SJSA1 (cell line): Measurements from ENCODE around the gene MRM1. TPM values are rescaled to one million over a fixed set of nuclear protein-coding genes. Genes with fewer than 3 reads are reported as not detected.

ENCODE experiments used
- DNase-seq, 2 experiments: peaks; one replicate each; pipeline ENCODE4 v3.0.0-alpha.2; 2015 to 2020; ENCODE audit warnings: low spot score in 2 of 2, low read depth in 1 of 2
- H3K27ac ChIP-seq: fragments of 250-450 bp; sonication (Bioruptor Pico); 2 replicates; pipeline ENCODE4 v1.5.1; 2020; ENCODE audit warnings: mild to moderate bottlenecking, moderate library complexity
- H3K27me3 ChIP-seq: fragments of 250-450 bp; sonication (Bioruptor Pico); replicated peaks from 2 replicates; pipeline ENCODE4 v1.5.1; 2020; ENCODE audit warnings: mild to moderate bottlenecking, moderate library complexity
- H3K36me3 ChIP-seq: fragments of 250-450 bp; sonication (Bioruptor Pico); 2 replicates; pipeline ENCODE4 v1.5.1; 2020; ENCODE audit warnings: mild to moderate bottlenecking
- H3K4me1 ChIP-seq: fragments of 250-450 bp; sonication (Bioruptor Pico); replicated peaks from 2 replicates; pipeline ENCODE4 v1.6.1; 2021; ENCODE audit warnings: mild to moderate bottlenecking
- H3K4me3 ChIP-seq: fragments of 250-450 bp; sonication (Bioruptor Pico); 2 replicates; pipeline ENCODE4 v1.5.1; 2020; ENCODE audit warnings: mild to moderate bottlenecking
- H3K9me3 ChIP-seq: fragments of 250-450 bp; sonication (Bioruptor Pico); replicated peaks from 2 replicates; pipeline ENCODE4 v1.5.1; 2020; ENCODE audit warnings: mild to moderate bottlenecking
- total RNA-seq: library from RNA; depleted of rRNA; stranded (reverse); fragments of >200 nt; shearing (Covaris generic); gene quantifications from 2 replicates; pipeline ENCODE4 v1.2.3, GENCODE V29; 2014; rRNA removed

MRM1 gene
- 8.5 and 12.8 TPM in 2 replicates for total RNA-seq

GRCh38 chr17:36601303-36602029 is at the start of gene MRM1:
TSS of gene MRM1 (plus strand) at chr17:36601583. CDS start at chr17:36601811, 228 bp downstream.
- DNase-seq = peak; percentile 95 to 96
- H3K4me1 ChIP-seq = peaks cover 14% of the 10 kb centered on the region
- H3K36me3 ChIP-seq = peaks cover 12% of the 10 kb centered on the region; the same call in 1 of the 2 replicates
- H3K9me3 ChIP-seq = no peaks in the 10 kb centered on the region
- no peaks in the 10 kb centered on the region for H3K27me3 ChIP-seq
- H3K27ac ChIP-seq = peak within 1 kb of the TSS; percentile 78
- peak within 1 kb of the TSS; percentile 76 for H3K4me3 ChIP-seq

- no peak for DNase-seq
- Histone ChIP-seq H3K4me3 (no peak overlapping the region), H3K4me1 (no peaks in the 10 kb centered on the region), H3K9me3 (no peaks in the 10 kb centered on the region), H3K27ac (no peak overlapping the region), H3K36me3 (peaks cover 60% of the 10 kb centered on the region), H3K27me3 (no peaks in the 10 kb centered on the region)
These were observed 47.9 kb upstream of the MRM1 start for GRCh38 chr17:36553459-36553858.

DNA sequence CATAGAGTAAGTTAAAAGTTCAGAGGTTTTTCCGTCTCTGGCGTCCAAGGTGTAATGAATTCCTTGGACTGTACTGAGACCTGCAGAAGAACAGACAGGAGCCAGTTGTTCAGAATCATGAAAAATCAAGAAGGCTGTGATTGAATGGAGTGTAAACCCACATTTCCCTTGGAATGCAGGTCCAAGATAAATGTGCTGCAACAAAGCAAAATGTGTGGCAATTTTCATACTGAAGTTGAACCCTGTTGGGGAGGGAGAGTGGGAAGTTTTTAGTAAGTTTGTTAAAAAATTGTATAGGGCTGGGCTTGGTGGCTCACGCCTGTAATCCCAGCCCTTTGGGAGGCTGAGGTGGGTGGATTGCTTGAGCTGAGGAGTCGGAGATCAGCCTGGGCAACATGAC is 35.3 kb upstream of the MRM1 start:
- Histone ChIP-seq H3K4me1 (no peaks in the 10 kb centered on the region), H3K27ac (no peak overlapping the region), H3K27me3 (no peaks in the 10 kb centered on the region), H3K4me3 (no peak overlapping the region), H3K36me3 (peaks cover 76% of the 10 kb centered on the region), H3K9me3 (no peaks in the 10 kb centered on the region)
- DNase-seq = no peak

GRCh38 chr17:36575028-36575427 is 26.4 kb upstream of the MRM1 start:
- H3K4me3 ChIP-seq = no peak overlapping the region
- H3K36me3 ChIP-seq = peaks cover 81% of the 10 kb centered on the region
- no peaks in the 10 kb centered on the region for H3K9me3 ChIP-seq
- no peaks in the 10 kb centered on the region for H3K4me1 ChIP-seq
- no peak for DNase-seq
- H3K27ac ChIP-seq = no peak overlapping the region
- no peaks in the 10 kb centered on the region for H3K27me3 ChIP-seq

DNA sequence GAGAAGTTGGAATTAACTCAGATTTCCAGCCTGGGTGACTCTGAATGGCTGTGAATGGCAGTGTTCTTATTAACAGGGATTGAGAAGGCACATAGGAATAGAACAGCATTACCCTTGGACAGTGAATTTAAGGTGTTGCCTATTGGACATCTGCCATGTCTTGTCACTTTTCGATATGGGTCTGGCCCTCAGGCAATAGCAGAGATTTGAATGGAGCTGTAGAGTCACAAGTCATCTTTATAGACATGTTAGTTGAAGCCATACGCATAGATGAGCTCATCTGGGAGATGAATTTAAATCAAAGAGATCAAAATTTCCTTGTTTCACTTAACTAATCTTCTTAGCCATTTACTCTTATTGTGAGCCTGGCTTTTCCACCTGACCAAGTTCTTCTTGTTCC is 24.6 kb upstream of the MRM1 start:
- no peaks in the 10 kb centered on the region for H3K27me3 ChIP-seq

DNA sequence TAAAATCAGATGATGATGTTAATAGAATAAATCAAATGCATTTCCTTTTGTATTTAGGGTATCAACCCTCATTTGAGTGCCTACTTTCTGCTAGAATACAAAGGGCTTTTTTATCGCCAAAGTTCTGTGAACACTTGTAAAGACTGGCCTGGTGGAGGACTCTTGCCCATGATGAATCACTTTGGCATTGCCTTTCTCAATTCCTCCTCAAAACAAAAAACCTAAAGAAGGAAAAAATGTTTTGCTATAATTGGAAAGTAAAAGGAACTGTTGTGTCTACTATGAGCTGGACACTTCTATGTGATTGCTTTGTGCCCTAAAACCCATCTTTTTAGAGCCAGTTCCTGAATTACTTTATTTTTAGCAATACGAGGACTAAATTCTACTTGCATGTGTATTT is 22.7 kb upstream of the MRM1 start:
- peaks cover 85% of the 10 kb centered on the region for H3K36me3 ChIP-seq
- no peaks in the 10 kb centered on the region for H3K4me1 ChIP-seq
- no peaks in the 10 kb centered on the region for H3K27me3 ChIP-seq
- no peaks in the 10 kb centered on the region for H3K9me3 ChIP-seq
- H3K4me3 ChIP-seq = no peak overlapping the region
- no peak for DNase-seq
- no peak overlapping the region for H3K27ac ChIP-seq

More for the DNA sequence above, 24.6 kb upstream of the MRM1 start:
- Histone ChIP-seq H3K36me3 (peaks cover 85% of the 10 kb centered on the region), H3K9me3 (no peaks in the 10 kb centered on the region), H3K27ac (no peak overlapping the region), H3K4me3 (no peak overlapping the region), H3K4me1 (no peaks in the 10 kb centered on the region)
- no peak for DNase-seq

- H3K9me3 ChIP-seq = no peaks in the 10 kb centered on the region
- no peak overlapping the region for H3K4me3 ChIP-seq
- H3K27me3 ChIP-seq = no peaks in the 10 kb centered on the region
- no peak for DNase-seq
- H3K36me3 ChIP-seq = peaks cover 96% of the 10 kb centered on the region
- no peaks in the 10 kb centered on the region for H3K4me1 ChIP-seq
- no peak overlapping the region for H3K27ac ChIP-seq
These were observed 17.6 kb upstream of the MRM1 start for GRCh38 chr17:36583787-36584186.

DNA sequence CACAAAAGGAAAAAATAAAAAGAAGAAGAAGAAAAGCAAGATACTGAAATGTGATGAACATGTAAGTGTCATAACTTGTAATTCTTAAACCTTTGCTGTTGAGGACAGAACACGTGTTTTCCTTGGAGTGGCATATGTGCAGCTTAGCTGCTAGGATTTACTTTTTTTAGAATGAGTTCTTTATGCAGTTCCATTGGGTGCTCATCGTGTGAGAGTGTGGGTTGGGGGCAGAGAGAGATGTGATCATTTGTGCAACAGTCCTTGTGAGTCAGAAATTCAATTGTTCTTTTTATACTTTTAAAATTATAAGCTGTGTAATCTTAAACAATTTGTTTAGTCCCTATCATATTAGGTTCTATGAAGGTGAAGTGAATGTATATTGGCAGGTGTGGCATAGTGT is 15.2 kb upstream of the MRM1 start:
- peaks cover 96% of the 10 kb centered on the region for H3K36me3 ChIP-seq
- no peak overlapping the region for H3K4me3 ChIP-seq
- no peak for DNase-seq
- no peak overlapping the region for H3K27ac ChIP-seq
- H3K4me1 ChIP-seq = peaks cover under 1% of the 10 kb centered on the region
- H3K9me3 ChIP-seq = no peaks in the 10 kb centered on the region
- no peaks in the 10 kb centered on the region for H3K27me3 ChIP-seq

GRCh38 chr17:36590082-36590481 is 11.3 kb upstream of the MRM1 start:
- Histone ChIP-seq H3K27ac (no peak overlapping the region), H3K27me3 (no peaks in the 10 kb centered on the region), H3K9me3 (no peaks in the 10 kb centered on the region), H3K4me3 (no peak overlapping the region), H3K4me1 (peaks cover 13% of the 10 kb centered on the region), H3K36me3 (peaks cover 66% of the 10 kb centered on the region)
- DNase-seq = peak in 1 of 2 experiments; percentile 3

GRCh38 chr17:36591434-36592315 is 9.7 kb upstream of the MRM1 start, which contains the start of gene DHRS11:
TSS of gene DHRS11 (plus strand) at chr17:36591879. CDS start at chr17:36592010, 131 bp downstream.
- H3K27me3 ChIP-seq = no peaks in the 10 kb centered on the region
- DNase-seq = peak; percentile 64 to 81
- H3K27ac ChIP-seq = peak within 1 kb of the TSS; percentile 51
- H3K36me3 ChIP-seq = peaks cover 53% of the 10 kb centered on the region
- no peaks in the 10 kb centered on the region for H3K9me3 ChIP-seq
- H3K4me3 ChIP-seq = peak within 1 kb of the TSS; percentile 93
- peaks cover 13% of the 10 kb centered on the region for H3K4me1 ChIP-seq

DNA sequence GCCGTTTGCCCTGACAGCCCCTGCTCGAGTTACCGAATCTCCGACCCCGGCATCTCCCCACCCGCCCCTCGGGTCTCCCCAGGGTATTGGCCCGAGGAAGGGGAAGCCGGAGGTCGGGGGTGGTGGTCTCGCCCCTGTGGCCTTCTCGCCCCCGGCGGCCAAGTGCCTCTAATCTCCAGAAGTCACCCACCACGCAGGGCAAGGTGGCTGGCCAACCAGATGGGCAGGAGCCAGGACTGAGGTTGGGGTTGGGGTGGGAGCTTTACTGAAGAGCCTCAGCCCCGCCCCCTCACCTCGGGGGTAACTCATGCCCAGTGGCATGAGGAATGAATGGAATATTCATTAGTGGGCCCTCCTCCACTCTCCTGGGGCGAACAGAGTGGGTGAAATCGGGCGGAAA is 9.1 kb upstream of the MRM1 start:
- peaks cover 46% of the 10 kb centered on the region for H3K36me3 ChIP-seq
- no peaks in the 10 kb centered on the region for H3K9me3 ChIP-seq
- H3K4me3 ChIP-seq = peak overlapping the region; percentile 93
- H3K4me1 ChIP-seq = peaks cover 13% of the 10 kb centered on the region
- peak in 1 of 2 experiments; percentile 23 for DNase-seq
- peak overlapping the region; percentile 51; the same call in 1 of the 2 replicates for H3K27ac ChIP-seq
- no peaks in the 10 kb centered on the region for H3K27me3 ChIP-seq

DNA sequence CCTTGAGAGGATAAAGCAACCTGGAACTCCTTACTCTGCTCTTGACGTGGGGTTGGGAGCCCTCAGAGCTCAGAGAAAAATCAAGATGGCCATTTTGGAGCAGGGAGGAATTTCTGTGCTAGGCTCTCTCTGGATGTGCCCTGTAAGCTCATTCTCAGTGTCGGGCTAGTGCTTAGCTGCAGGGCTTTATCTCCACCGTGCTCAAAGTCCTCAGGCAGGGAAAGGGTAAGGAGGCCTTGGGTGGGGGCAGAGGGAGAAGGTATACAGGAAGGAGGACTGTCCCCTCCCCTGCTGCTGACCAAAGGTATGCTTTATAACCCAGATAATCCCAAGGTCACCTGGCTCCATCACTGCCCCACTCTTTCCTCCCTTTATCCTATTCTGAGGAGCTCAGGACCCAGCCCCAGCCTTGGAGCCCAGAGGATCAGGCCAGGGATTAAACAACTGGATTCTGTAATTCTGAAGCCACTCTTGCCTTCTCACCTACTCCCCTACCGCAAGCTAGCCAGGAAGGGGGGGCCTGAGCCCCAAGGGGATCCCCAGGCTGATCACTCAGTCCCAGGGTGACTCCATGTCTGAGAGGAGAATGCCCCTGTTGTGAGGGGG is 8.6 kb upstream of the MRM1 start:
- peak in 1 of 2 experiments; percentile 32 for DNase-seq
- Histone ChIP-seq H3K9me3 (no peaks in the 10 kb centered on the region), H3K4me3 (peak overlapping the region; percentile 93), H3K27ac (no peak overlapping the region), H3K27me3 (no peaks in the 10 kb centered on the region), H3K36me3 (peaks cover 41% of the 10 kb centered on the region), H3K4me1 (peaks cover 13% of the 10 kb centered on the region)

DNA sequence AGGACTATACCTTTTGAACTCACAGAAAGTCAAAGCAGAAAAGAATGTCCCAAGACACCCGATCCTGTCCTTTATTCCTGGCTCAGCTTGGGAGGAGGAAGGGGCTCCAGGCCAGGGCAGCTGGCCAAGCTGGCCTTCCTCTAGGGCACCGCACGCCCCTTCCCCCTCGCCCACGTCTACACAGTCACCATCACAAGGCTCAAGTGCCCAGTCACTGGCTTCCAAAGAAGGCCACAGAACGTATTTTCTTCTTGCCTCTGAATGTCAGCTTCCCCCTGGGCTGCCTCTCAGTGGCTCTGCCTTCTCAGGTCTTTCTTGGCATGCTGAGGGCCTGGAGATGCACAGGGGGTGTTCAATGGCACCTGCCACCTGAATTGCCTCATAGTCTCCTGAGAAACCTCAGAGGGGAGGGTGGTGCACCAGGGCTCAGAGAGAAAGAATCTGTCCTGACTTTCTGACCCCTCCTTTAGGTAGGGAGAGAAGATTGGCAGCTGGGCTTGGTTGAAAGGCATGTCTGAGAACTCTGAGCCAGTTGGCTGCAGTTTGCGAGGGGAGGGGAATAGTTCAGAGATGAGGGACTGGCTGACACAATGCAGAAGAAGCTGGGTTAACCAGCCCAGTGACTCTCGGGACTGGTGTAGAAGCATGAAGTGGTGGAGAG is 7.6 kb upstream of the MRM1 start:
- Histone ChIP-seq H3K4me1 (peaks cover 13% of the 10 kb centered on the region), H3K27me3 (no peaks in the 10 kb centered on the region), H3K36me3 (peaks cover 33% of the 10 kb centered on the region), H3K27ac (no peak overlapping the region), H3K4me3 (no peak overlapping the region), H3K9me3 (no peaks in the 10 kb centered on the region)
- peak in 1 of 2 experiments; percentile 20 for DNase-seq
